ENCODE results near the gene ABHD1. TPM values are rescaled to one million over a fixed set of nuclear protein-coding genes. Genes with fewer than 3 reads are reported as not detected.

Gene ABHD1
- polyA plus RNA-seq, 1 donor (not counting 4 experiments of a cell fraction or from before 2014, with no cell fraction given): not detected

DNA sequence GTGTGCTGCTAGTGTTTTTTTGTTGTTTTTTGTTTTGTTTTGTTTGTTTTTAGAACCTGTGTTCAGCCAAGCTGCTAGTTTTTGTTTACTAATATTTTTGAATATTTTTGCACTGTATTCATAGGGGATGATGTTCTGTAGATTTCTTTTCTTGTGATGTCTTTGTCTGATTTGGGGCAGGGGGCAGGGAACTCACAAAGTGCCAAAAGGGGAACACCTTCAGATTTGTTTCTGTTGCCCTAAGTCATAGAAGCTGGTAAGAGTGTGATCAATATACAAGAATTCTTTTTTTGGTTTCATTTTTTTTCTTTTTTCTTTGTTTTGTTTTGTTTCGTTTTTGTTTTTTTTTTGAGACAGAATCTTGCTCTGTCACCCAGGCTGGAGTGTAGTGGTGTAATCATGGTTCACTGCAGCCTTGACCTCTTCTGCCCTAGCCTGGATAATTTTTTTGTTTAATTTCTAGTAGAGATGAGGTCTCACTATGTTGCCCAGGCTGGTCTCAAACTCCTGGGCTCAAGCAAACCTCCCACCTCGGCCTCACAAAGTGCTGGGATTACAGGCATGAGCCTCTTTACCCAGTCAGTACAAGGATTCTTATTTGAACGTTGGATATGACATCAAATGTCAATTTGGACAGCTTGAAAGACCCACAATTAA lies 55.9 kb downstream of the ABHD1 start:
- no peaks in the 10 kb centered on the region for H3K9me3 ChIP-seq (ENCODE audit: control insufficient read depth, low read depth, low read length)
- H3K4me1 ChIP-seq (ENCODE audit: control insufficient read depth, extremely low read depth, insufficient read depth, low read length): no peaks in the 10 kb centered on the region
- dilution Hi-C loops (cut with MboI; ENCODE audit: extremely low pct_ligation_motif_present, low sequenced_read_pairs): no loop called here
- no peaks in the 10 kb centered on the region for H3K9me1 ChIP-seq (ENCODE audit: control insufficient read depth, extremely low read depth, insufficient read depth, low read length)
- no peak overlapping the region for H2AFZ ChIP-seq (ENCODE audit: control insufficient read depth, low read length)
- H3K9ac ChIP-seq (ENCODE audit: control insufficient read depth, extremely low read depth, insufficient read depth, low read length): no peak overlapping the region
- FAIRE-seq (no peak), DNase-seq (ENCODE audit: low read depth, low spot score) (no peak)
- no peaks in the 10 kb centered on the region for H3K36me3 ChIP-seq (ENCODE audit: control insufficient read depth in 2 of 2, extremely low read depth in 1 of 2, insufficient read depth in 2 of 2, low read length in 2 of 2)
- no peaks in the 10 kb centered on the region for H4K20me1 ChIP-seq (ENCODE audit: control insufficient read depth, extremely low read depth, insufficient read depth, low read length)
- no peak overlapping the region for H3K27ac ChIP-seq (ENCODE audit: control insufficient read depth, insufficient read depth, low read length)
- no peaks in the 10 kb centered on the region for H3K79me2 ChIP-seq (ENCODE audit: control insufficient read depth, insufficient read depth, low read length)
- H3K4me3 ChIP-seq (ENCODE audit: control insufficient read depth in 2 of 3, extremely low read depth in 1 of 3, insufficient read depth in 2 of 3, low read depth in 1 of 3, low read length in 3 of 3): no peak overlapping the region
- H3K4me2 ChIP-seq (ENCODE audit: control insufficient read depth, extremely low read depth, insufficient read depth, low read depth, low read length): no peak overlapping the region
- TF ChIP-seq, protein P1, sequence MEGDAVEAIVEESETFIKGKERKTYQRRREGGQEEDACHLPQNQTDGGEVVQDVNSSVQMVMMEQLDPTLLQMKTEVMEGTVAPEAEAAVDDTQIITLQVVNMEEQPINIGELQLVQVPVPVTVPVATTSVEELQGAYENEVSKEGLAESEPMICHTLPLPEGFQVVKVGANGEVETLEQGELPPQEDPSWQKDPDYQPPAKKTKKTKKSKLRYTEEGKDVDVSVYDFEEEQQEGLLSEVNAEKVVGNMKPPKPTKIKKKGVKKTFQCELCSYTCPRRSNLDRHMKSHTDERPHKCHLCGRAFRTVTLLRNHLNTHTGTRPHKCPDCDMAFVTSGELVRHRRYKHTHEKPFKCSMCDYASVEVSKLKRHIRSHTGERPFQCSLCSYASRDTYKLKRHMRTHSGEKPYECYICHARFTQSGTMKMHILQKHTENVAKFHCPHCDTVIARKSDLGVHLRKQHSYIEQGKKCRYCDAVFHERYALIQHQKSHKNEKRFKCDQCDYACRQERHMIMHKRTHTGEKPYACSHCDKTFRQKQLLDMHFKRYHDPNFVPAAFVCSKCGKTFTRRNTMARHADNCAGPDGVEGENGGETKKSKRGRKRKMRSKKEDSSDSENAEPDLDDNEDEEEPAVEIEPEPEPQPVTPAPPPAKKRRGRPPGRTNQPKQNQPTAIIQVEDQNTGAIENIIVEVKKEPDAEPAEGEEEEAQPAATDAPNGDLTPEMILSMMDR (optimal IDR thresholded peaks at IDR 0.05 in 1 of 3, IDR thresholded peaks at IDR 0.05 in 1 of 3, conservative IDR thresholded peaks at IDR 0.05 in 1 of 3; ENCODE audit: extremely low read depth in 1 of 3, insufficient read depth in 2 of 3, low read length in 3 of 3): no peak
- no peak for TF ChIP-seq EZH2 (IDR thresholded peaks at IDR 0.05; ENCODE audit: low read length)
- H3K27me3 ChIP-seq (ENCODE audit: control insufficient read depth, extremely low read depth, insufficient read depth, low read length): peaks cover 7% of the 10 kb centered on the region

Other genes with a start within 250 kb of the ABHD1 start
- 12.6 to 16.5 TPM (median 15.0 TPM) in 3 replicates for gene MAPRE3, start 153.2 kb upstream of the ABHD1 start, polyA plus RNA-seq
- gene TMEM214, start 90.8 kb upstream of the ABHD1 start, polyA plus RNA-seq: 28.7 to 65.8 TPM (median 38.0 TPM) in 3 replicates
- 24.5 to 27.7 TPM (median 25.5 TPM) in 3 replicates for gene AGBL5, start 72.1 kb upstream of the ABHD1 start, polyA plus RNA-seq
- 393 to 636 TPM (median 541 TPM) in 3 replicates for gene OST4, start 52.2 kb upstream of the ABHD1 start, polyA plus RNA-seq
- gene EMILIN1, start 45.2 kb upstream of the ABHD1 start, polyA plus RNA-seq: 0.01 to 0.06 TPM (median 0.03 TPM) in 3 replicates
- gene KHK, start 37.0 kb upstream of the ABHD1 start, polyA plus RNA-seq: 0.06 to 0.36 TPM (median 0.21 TPM) in 3 replicates
- gene CGREF1, start 4.7 kb upstream of the ABHD1 start, polyA plus RNA-seq: 1.1 to 1.4 TPM (median 1.3 TPM) in 3 replicates
- 48.7 to 51.0 TPM (median 50.9 TPM) in 3 replicates for gene PREB, start 10.8 kb downstream of the ABHD1 start, polyA plus RNA-seq
- gene PRR30, start 15.6 kb downstream of the ABHD1 start, polyA plus RNA-seq: not detected in 3 replicates
- gene TCF23, start 25.2 kb downstream of the ABHD1 start, polyA plus RNA-seq: not detected in 3 replicates
- gene ATRAID, start 88.2 kb downstream of the ABHD1 start, polyA plus RNA-seq: 154 to 168 TPM (median 156 TPM) in 3 replicates
- 55.1 to 72.3 TPM (median 60.4 TPM) in 3 replicates for gene SLC5A6, start 88.5 kb downstream of the ABHD1 start, polyA plus RNA-seq
- gene CAD, start 93.6 kb downstream of the ABHD1 start, polyA plus RNA-seq: 17.1 to 33.3 TPM (median 21.0 TPM) in 3 replicates
- not detected in 3 replicates for gene SLC30A3, start 139.2 kb downstream of the ABHD1 start, polyA plus RNA-seq
- not detected in 3 replicates for gene DNAJC5G, start 151.6 kb downstream of the ABHD1 start, polyA plus RNA-seq
- gene TRIM54, start 158.6 kb downstream of the ABHD1 start, polyA plus RNA-seq: not detected in 3 replicates
- gene UCN, start 184.6 kb downstream of the ABHD1 start, polyA plus RNA-seq: 0.08 to 0.59 TPM (median 0.10 TPM) in 3 replicates
- gene MPV17, start 199.3 kb downstream of the ABHD1 start, polyA plus RNA-seq: 117 to 162 TPM (median 125 TPM) in 3 replicates
- 44.7 to 53.4 TPM (median 51.3 TPM) in 3 replicates for gene GTF3C2, start 232.9 kb downstream of the ABHD1 start, polyA plus RNA-seq
- 43.1 to 54.9 TPM (median 54.2 TPM) in 3 replicates for gene EIF2B4, start 246.5 kb downstream of the ABHD1 start, polyA plus RNA-seq
- gene SNX17, start 246.8 kb downstream of the ABHD1 start, polyA plus RNA-seq: 79.4 to 101 TPM (median 83.3 TPM) in 3 replicates